ENCODE data around the gene TMEM175. TPM values are rescaled to one million over a fixed set of nuclear protein-coding genes. Genes with fewer than 3 reads are reported as not detected.

TMEM175 gene
- total RNA-seq (31.1 TPM), polyA plus RNA-seq (ENCODE audit: insufficient read depth, low read depth, low replicate concordance) (26.0 TPM)
- long read RNA-seq, donor 1, partial matches to known transcripts, result 0 of 2 reads
- long read RNA-seq, donor 1, other reads (novel, unspliced or antisense), result 0 of 2 reads
- long read RNA-seq, donor 2, partial matches to known transcripts, result 7 of 11 reads
- long read RNA-seq, donor 2, other reads (novel, unspliced or antisense), result 0 of 11 reads
- long read RNA-seq, donor 3, partial matches to known transcripts, result 0 of 2 reads
- long read RNA-seq, donor 3, other reads (novel, unspliced or antisense), result 0 of 2 reads
- long read RNA-seq, donor 4, partial matches to known transcripts, result 0 of 7 reads
- long read RNA-seq, donor 4, other reads (novel, unspliced or antisense), result 0 of 7 reads
- long read RNA-seq, donor 5, partial matches to known transcripts, result 0 of 1 reads
- long read RNA-seq, donor 5, other reads (novel, unspliced or antisense), result 0 of 1 reads
- long read RNA-seq, donor 6, partial matches to known transcripts, result 0 of 4 reads
- long read RNA-seq, donor 6, other reads (novel, unspliced or antisense), result 0 of 4 reads
- long read RNA-seq, donor 7, transcript TMEM175-201 (11 exons, 1,860 nt), result major isoform, 6 of 38 reads
- long read RNA-seq, donor 7, partial matches to known transcripts, result 5 of 38 reads
- long read RNA-seq, donor 7, other reads (novel, unspliced or antisense), result 18 of 38 reads
- long read RNA-seq, donor 8, partial matches to known transcripts, result 0 of 4 reads
- long read RNA-seq, donor 8, other reads (novel, unspliced or antisense), result 0 of 4 reads
- long read RNA-seq, donor 9, result 0 reads
- long read RNA-seq, donor 10, partial matches to known transcripts, result 0 of 2 reads
- long read RNA-seq, donor 10, other reads (novel, unspliced or antisense), result 0 of 2 reads

- FAIRE-seq (no peak), DNase-seq (peak; percentile 95 to 98 (median 97))
- Histone ChIP-seq H3K9ac (ENCODE audit: low read length in 3 of 3) (peak within 1 kb of the TSS; percentile 79 to 91 (median 90)), H3K4me3 (ENCODE audit: low read length in 3 of 3) (peak within 1 kb of the TSS; percentile 92 to 98 (median 96)), H3K36me3 (ENCODE audit: control insufficient read depth in 2 of 3, insufficient read depth in 3 of 3, low read length in 3 of 3) (no peaks in the 10 kb centered on the region), H3K27me3 (ENCODE audit: control insufficient read depth, insufficient read depth, low read length) (no peaks in the 10 kb centered on the region), H3K4me1 (ENCODE audit: control insufficient read depth in 2 of 3, insufficient read depth in 2 of 3, low read depth in 1 of 3, low read length in 3 of 3) (peaks cover 0 to 18% (median 13%) of the 10 kb centered on the region in 3 donors), H3K9me3 (ENCODE audit: control insufficient read depth in 2 of 3, insufficient read depth in 1 of 3, low read length in 3 of 3) (no peaks in the 10 kb centered on the region), H3K27ac (ENCODE audit: low read depth in 2 of 2, low read length in 2 of 2) (peak within 1 kb of the TSS; percentile 91 to 92)
- TF ChIP-seq CTCF (IDR thresholded peaks at IDR 0.05; ENCODE audit: borderline replicate concordance, extremely low read depth, insufficient read depth), result no peak
- intact Hi-C loops (cut with DNase I), result no loop called here
Measured at GRCh38 chr4:931960-932712, at the start of gene TMEM175, which contains the start of gene GAK. Gene TMEM175 (plus strand): TSS chr4:932460. CDS start chr4:947740, 15,280 bp downstream. Gene GAK (minus strand): TSS chr4:932316. CDS start chr4:932187, 129 bp downstream.

- intact Hi-C loops (cut with DNase I), result no loop called here
- H3K4me1 ChIP-seq (ENCODE audit: control insufficient read depth in 2 of 3, insufficient read depth in 2 of 3, low read depth in 1 of 3, low read length in 3 of 3), result no peaks in the 10 kb centered on the region
- no peak overlapping the region for H3K4me3 ChIP-seq (ENCODE audit: low read length in 3 of 3)
- no peak for FAIRE-seq
- H3K27ac ChIP-seq (ENCODE audit: low read depth in 2 of 2, low read length in 2 of 2), result no peak overlapping the region
- H3K27me3 ChIP-seq (ENCODE audit: control insufficient read depth, insufficient read depth, low read length), result no peaks in the 10 kb centered on the region
- TF ChIP-seq CTCF (IDR thresholded peaks at IDR 0.05; ENCODE audit: borderline replicate concordance, extremely low read depth, insufficient read depth), result no peak
- H3K9me3 ChIP-seq (ENCODE audit: control insufficient read depth in 2 of 3, insufficient read depth in 1 of 3, low read length in 3 of 3), result no peaks in the 10 kb centered on the region
- no peak overlapping the region for H3K9ac ChIP-seq (ENCODE audit: low read length in 3 of 3)
- H3K36me3 ChIP-seq (ENCODE audit: control insufficient read depth in 2 of 3, insufficient read depth in 3 of 3, low read length in 3 of 3), result peaks cover 5 to 31% (median 23%) of the 10 kb centered on the region in 3 donors
- DNase-seq, result no peak
Measured at GRCh38 chr4:882646-883045, 49.6 kb upstream of the TMEM175 start.

- H3K27me3 ChIP-seq (ENCODE audit: control insufficient read depth, insufficient read depth, low read length), result no peaks in the 10 kb centered on the region
- no peak overlapping the region for H3K27ac ChIP-seq (ENCODE audit: low read depth in 2 of 2, low read length in 2 of 2)
- DNase-seq (no peak), FAIRE-seq (no peak)
- H3K9ac ChIP-seq (ENCODE audit: low read length in 3 of 3), result no peak overlapping the region
- no peak for TF ChIP-seq CTCF (IDR thresholded peaks at IDR 0.05; ENCODE audit: borderline replicate concordance, extremely low read depth, insufficient read depth)
- no peaks in the 10 kb centered on the region for H3K4me1 ChIP-seq (ENCODE audit: control insufficient read depth in 2 of 3, insufficient read depth in 2 of 3, low read depth in 1 of 3, low read length in 3 of 3)
- intact Hi-C loops (cut with DNase I), result no loop called here
- H3K4me3 ChIP-seq (ENCODE audit: low read length in 3 of 3), result no peak overlapping the region
- H3K36me3 ChIP-seq (ENCODE audit: control insufficient read depth in 2 of 3, insufficient read depth in 3 of 3, low read length in 3 of 3), result peaks cover 7 to 40% (median 26%) of the 10 kb centered on the region in 3 donors
- H3K9me3 ChIP-seq (ENCODE audit: control insufficient read depth in 2 of 3, insufficient read depth in 1 of 3, low read length in 3 of 3), result no peaks in the 10 kb centered on the region
Measured at GRCh38 chr4:883377-884095, 48.7 kb upstream of the TMEM175 start.

Measured in kidney (tissue), 22 donors.